GM06990 (cell line): ENCODE measurements around the gene CDC42BPA.

Experiments
- DNase-seq: peaks from one replicate; pipeline ENCODE4 v3.0.0-alpha.2; 2011; ENCODE audit not compliant: insufficient read length; ENCODE audit errors: extremely low read depth
- H3K27me3 ChIP-seq: replicated peaks from 2 replicates; pipeline ENCODE4 v1.6.0; 2011; ENCODE audit warnings: low read length; ENCODE audit not compliant: control insufficient read depth, insufficient read depth
- H3K36me3 ChIP-seq: 2 replicates; pipeline ENCODE4 v1.5.1; 2011; ENCODE audit warnings: low read length; ENCODE audit not compliant: control insufficient read depth, insufficient read depth
- H3K4me3 ChIP-seq: replicated peaks from 2 replicates; pipeline ENCODE4 v1.5.1; 2011; ENCODE audit warnings: low read depth, mild to moderate bottlenecking, control low read depth, low read length
- CTCF ChIP-seq: IDR thresholded peaks from 2 replicates; pipeline ENCODE4 v1.5.1; 2011; ENCODE audit warnings: low read length, control low read depth, mild to moderate bottlenecking, inconsistent platforms; ENCODE audit not compliant: insufficient read depth, poor library complexity, severe bottlenecking

The CDC42BPA gene

GRCh38 chr1:227212164-227212563 is 106.1 kb downstream of the CDC42BPA start:
- no peak for DNase-seq
- TF ChIP-seq CTCF: no peak
- H3K4me3 ChIP-seq: no peak overlapping the region
- H3K36me3 ChIP-seq: no peaks in the 10 kb centered on the region
- no peaks in the 10 kb centered on the region for H3K27me3 ChIP-seq

- H3K36me3 ChIP-seq: no peaks in the 10 kb centered on the region
- no peak for DNase-seq
- H3K27me3 ChIP-seq: no peaks in the 10 kb centered on the region
- no peak overlapping the region for H3K4me3 ChIP-seq
- no peak for TF ChIP-seq CTCF
Observed at GRCh38 chr1:227210604-227211003, 107.7 kb downstream of the CDC42BPA start.

- Histone ChIP-seq H3K4me3 (no peak overlapping the region), H3K36me3 (no peaks in the 10 kb centered on the region), H3K27me3 (no peaks in the 10 kb centered on the region)
- no peak for TF ChIP-seq CTCF
- DNase-seq: no peak
Observed at GRCh38 chr1:227197064-227197463, 121.2 kb downstream of the CDC42BPA start.

- DNase-seq: no peak
- H3K27me3 ChIP-seq: no peaks in the 10 kb centered on the region
- H3K36me3 ChIP-seq: no peaks in the 10 kb centered on the region
- TF ChIP-seq CTCF: no peak
- no peak overlapping the region for H3K4me3 ChIP-seq
Observed at GRCh38 chr1:227192163-227192562, 126.1 kb downstream of the CDC42BPA start.

GRCh38 chr1:227191607-227192006 is 126.7 kb downstream of the CDC42BPA start:
- TF ChIP-seq CTCF: no peak
- DNase-seq: no peak
- no peaks in the 10 kb centered on the region for H3K36me3 ChIP-seq

GRCh38 chr1:227190321-227190720 is 128.0 kb downstream of the CDC42BPA start:
- TF ChIP-seq CTCF: no peak
- DNase-seq: no peak
- Histone ChIP-seq H3K27me3 (no peaks in the 10 kb centered on the region), H3K4me3 (no peak overlapping the region), H3K36me3 (no peaks in the 10 kb centered on the region)

More at GRCh38 chr1:227191607-227192006, 126.7 kb downstream of the CDC42BPA start:
- no peaks in the 10 kb centered on the region for H3K27me3 ChIP-seq
- H3K4me3 ChIP-seq: no peak overlapping the region
